NCI-H2196 (cell line): ENCODE data around the gene PLEKHG5.

Experiments used
- DNase-seq: peaks from one replicate; lab custom pipeline; 2025; ENCODE audit not compliant: unreplicated experiment; lab: John Stamatoyannopoulos, UW

Gene PLEKHG5

GRCh38 chr1:6477039-6477820, 14.2 kb downstream of the PLEKHG5 start:
- no peak for DNase-seq

- no peak for DNase-seq
Measured at GRCh38 chr1:6476483-6476882, 15.0 kb downstream of the PLEKHG5 start.

- peak; percentile 81 for DNase-seq
Measured at GRCh38 chr1:6475381-6476133, 15.9 kb downstream of the PLEKHG5 start.

- DNase-seq: no peak
Measured at GRCh38 chr1:6474815-6475282, 16.6 kb downstream of the PLEKHG5 start.

DNA sequence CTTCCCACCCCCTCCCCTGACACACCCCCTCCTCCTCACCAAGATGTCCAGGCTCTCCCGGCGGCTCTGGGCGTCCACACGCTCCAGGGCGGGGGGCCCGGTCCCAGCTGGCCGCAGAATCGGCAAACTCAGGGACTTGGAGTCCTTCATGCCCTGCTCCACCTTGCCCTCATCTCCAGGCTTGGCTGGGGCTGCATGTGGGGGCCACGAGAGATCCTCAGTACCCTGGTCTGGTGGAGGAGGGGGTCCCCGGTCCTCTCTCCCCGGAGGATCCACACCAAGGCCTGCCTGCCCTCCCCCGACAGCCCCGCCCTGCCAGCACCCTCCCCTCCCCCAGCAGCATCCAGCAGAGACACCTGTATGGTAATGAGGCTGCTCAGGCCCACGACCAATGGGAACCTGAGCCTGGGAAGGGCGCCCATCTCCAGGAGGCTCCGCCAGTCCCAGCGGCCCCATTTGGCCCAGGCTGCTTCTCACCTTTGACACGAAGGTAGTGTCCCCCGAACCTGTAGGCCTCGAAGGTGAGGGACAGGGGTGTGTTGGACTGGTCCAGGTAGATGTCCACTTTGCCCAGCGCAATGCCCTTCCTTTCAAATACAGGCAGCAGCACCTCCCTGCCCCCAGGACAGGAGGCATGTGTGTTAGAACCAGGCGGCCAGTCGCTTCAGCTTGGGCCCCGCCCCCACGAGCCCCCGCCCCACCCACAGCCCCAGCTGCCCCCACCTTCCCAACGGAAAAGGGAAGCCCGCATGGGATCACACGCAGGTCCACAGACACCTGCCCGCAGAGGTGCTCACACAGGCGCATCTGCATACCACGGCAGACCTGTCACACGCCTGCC, 17.3 kb downstream of the PLEKHG5 start:
- peak; percentile 87 for DNase-seq

GRCh38 chr1:6473156-6473555, 18.3 kb downstream of the PLEKHG5 start:
- no peak for DNase-seq

DNA sequence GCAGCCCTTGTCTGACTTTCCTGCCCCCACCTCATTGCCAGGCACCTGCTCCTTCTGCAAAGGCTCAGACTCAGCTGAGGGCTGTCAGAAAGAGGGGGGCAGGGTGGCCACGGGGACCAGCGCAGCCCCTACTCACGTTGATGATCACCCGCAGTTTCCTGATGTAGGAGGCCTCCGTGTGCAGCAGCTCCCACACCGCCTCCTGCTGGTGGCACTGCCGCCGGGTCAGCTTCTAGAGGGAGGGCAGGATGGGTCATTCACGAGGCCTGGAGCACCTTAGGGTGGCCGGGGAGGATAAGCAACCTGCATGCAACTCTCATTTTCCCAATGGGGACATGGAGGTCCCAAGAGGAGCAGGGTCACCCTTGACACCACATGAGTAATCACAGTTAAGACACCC, 19.1 kb downstream of the PLEKHG5 start:
- DNase-seq: no peak

DNA sequence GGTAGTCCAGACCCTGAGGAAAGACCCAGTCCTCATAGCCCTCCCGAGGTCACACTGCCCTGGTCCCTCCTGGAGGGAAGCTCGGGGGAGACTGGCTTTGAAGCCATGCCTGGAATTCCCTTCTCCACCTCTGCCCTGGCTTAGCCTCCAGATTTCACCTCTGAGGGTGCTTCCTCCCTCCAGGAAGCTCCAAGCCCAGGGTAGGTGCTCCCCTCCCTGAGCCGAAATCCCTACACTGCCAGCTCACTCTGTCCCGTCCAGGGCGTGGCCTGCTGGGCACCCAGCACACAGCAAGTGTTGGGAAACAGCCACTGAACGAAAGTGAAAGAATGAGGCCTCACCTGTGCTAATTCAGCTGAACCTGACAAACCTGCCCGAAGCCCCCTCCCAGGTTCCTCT, 19.5 kb downstream of the PLEKHG5 start:
- no peak for DNase-seq

DNA sequence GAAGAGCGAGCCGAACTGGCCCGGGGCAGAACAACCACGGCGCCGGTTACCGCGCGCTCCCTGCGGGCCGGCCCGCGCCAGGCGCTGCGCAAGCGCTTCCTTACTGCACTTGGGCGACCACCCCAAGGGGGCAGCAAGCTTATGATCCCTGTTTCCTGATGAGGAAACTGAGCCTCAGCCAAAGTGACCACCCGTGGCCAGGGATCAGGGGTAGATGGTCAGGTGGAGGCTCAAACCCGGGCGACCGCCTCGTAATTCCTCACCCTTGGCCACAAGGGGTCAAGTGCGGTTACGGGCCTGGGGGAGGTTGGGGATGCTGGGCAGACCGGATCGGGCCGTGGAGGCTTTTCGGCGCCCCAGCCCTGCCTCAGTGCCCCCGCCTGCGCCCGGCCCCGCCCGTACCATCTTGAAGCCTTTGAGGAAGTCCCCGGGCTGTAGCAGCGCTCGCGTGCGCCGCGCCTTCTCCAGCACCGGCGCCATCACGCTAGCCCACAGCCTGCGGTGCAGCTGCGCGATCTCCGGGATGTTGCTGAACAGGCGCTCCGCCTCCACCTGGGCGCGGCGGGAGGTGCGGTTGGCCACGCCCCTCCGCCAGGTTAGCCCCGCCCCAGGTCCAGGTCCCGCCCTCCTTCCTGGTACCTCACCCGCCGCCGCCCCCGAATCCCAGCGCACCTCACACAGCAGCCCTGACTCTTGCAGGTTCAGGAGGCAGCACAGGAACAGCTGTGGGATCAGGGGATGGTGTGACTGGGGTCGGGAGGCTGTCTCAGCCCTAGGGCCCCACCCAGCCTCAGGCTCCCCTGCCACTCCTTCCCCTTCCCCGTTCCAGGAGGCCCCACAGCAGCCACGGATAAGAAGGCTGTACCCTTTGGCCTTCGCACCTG, 20.1 kb downstream of the PLEKHG5 start:
- no peak for DNase-seq

DNA sequence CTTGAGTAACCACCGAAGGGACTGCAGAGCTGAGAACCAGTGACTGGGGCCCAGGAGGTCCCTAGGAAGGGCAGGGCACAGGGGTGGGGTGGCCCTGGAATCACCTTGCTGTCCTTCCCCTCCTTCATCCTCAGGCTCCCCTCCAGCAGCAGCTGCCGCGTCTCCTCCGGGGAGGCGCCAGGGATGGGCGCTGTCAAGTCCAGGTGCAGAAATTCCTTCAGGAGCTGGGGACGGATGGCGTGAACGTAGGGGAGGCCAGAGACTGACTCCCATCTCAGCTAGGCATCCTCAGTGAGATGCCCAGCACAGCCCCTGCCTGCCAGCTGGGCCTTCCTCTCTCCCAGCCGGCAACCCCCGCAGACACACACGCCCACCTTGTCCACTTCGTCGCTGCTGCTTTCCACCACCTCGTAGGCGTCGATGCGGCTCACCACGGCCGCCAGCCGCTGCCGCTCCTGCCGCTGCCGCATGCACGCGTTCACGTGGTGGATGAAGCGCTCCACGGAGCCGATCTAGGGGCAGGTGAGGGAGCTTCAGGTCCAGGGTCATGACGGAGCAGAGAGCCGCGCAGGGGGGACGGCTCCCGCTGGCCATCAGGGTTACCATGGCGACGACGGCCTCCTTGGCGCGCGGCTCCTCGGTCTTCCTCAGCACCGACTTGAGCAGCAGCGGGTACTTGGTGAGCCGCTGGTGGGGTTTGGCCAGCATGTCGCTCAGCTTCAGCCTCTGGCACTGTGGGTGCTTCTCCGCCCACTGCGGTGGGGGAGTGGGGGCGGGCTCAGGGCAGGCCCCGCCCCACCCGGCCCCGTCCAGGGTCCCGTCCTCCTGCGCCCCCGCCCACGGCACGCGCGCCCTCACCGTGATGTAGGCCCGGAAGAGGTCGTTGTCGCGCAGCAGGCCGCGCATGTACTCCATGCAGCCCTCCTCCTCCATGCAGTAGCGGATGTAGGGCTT, 21.1 kb downstream of the PLEKHG5 start:
- DNase-seq: no peak

- no peak for DNase-seq
Measured at GRCh38 chr1:6468729-6469461, 22.6 kb downstream of the PLEKHG5 start.

DNA sequence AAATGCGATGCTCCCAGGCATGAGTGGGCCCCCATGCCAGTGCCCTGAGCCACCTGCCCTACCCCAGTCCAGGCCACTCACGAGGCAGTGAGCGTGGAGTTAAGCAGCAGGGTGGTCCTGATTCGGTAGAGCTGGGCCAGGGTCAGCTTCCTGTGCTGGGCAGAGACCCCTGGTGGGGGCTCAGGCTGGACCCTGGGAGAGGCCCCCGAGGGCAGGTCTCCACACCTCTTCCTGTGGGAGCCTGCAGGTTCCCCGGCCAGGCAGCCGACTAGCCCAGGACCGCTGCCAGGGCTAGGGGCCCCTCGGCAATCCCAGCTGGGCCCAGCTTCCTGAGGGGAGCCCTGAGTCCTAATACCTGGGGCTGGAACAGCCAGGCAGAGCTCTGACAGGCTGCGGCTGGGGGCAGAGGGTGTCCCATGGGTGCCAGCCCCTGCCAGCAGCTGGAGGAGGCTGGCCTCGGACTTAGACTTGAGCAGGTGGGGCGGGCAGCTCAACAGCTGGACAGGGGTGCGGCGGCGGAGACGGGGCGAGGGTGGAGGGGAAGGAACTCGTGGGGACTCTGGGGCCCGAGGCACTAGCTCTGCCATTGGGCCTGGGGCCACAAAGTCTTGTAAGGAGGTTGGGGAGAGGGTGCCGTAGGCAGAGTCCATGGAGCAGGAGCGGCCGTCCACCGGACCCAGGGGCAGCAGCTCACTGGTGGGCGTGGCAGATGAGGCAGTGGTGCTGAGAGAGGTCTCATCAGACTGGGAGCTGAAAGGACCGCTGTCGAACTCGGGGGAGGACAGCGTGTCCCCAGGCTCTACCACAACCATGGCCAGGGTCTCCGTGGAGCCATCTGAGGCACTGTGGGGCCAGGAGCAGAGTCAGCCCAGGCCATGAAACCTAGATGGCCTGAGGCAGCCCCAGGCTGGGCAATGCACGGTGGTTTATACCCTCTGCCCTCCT, 23.5 kb downstream of the PLEKHG5 start:
- no peak for DNase-seq

GRCh38 chr1:6467224-6467623, 24.2 kb downstream of the PLEKHG5 start:
- no peak for DNase-seq

DNA sequence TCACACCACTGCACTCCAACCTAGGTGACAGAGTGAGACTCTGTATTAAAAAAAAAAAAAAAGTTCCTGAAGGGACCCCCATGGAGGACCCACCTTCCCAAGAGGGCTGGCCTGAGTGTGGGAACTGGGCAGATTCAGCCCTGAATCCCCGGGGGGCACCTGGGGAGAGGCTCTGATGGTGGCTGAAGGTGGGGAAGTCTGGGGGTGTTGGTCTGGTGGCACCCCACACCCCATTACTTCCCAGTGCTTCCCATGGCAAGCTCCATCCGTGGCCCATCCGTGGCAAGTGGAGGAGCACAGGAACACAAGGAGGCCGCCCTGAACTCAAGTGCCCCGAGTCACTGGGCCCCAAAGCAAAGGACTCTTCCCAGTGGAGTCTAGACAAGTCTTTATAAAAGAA, 24.7 kb downstream of the PLEKHG5 start:
- no peak for DNase-seq

DNA sequence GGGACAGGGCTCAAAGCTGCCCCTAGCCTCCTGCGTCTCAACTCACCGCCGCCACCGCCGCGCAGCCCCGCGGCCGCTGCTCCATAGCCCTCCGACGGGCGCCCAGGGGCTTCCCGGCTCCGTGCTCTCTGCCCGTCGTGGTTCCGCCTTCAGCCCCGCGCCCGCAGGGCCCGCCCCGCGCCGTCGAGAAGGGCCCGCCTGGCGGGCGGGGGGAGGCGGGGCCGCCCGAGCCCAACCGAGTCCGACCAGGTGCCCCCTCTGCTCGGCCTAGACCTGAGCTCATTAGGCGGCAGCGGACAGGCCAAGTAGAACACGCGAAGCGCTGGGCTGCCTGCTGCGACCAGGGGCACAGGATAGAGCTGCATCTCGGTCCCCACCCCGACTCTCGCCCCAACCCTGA, 25.4 kb downstream of the PLEKHG5 start, which contains the start of gene TNFRSF25:
Gene TNFRSF25 (minus strand): TSS at position 151 of the 400 bp plus-strand sequence. CDS start 66 bp downstream, at position 85.
- DNase-seq: no peak

DNA sequence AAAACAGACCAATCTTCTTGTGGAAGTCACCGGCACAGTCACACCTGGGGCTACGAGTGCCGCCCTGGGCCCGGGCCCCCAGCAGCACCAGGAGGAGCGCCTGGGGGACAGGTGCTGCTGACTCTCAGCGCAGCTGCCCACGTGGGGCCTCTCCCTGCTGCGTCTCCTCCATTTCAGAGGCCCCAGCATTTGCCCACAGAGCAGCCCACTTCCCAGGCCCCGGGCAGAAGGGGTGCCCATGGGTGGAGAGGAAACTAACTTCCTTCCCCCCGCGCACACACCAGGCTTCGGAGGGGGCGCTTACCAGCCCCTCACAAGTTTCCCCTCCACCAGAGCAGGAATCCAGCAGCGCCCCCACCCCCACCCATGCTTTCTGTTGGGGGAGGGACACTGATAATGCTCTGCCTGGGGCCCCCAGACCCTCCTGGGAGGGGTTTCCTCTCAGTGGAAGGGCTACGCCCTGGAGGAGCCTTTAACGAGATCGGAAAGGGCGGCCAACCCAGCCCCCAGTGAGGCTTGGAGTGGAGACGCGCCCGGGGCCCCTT, 25.9 kb downstream of the PLEKHG5 start:
- DNase-seq: no peak

DNA sequence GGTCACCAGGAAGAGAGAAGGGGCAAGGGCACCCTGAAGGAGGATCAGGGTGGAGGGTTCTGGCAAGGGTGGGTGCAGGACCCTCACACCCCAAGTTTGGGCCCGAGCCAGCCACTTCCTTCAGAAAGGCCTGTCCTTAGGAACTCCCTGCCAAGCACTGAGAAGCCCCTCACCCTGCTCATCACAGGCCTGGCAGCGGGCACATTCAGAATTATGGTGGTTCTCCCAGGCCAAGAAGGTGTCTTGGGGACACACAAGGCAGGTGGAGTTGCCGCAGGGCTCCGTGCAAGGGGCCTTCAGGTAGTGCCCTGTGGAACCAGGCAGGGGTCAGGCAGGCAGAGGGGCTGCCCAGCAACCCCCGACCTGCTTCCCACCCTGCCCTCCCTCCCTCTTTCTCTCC, 26.6 kb downstream of the PLEKHG5 start:
- no peak for DNase-seq
